H9 (cell line): ENCODE measurements around the gene FREM1. TPM values are rescaled to one million over a fixed set of nuclear protein-coding genes. Genes with fewer than 3 reads are reported as not detected.

Source experiments
- DNase-seq: peaks from one replicate; pipeline ENCODE4 v3.0.0-alpha.2; 2017
- H2AFZ ChIP-seq: one replicate; pipeline ENCODE4 v1.6.1; 2013; ENCODE audit warnings: mild to moderate bottlenecking, low read length, control low read depth, moderate library complexity
- H2AK5ac ChIP-seq: 2 replicates; pipeline ENCODE4 v1.6.1; 2013; ENCODE audit warnings: low read length, control low read depth, mixed read lengths; ENCODE audit not compliant: insufficient read length
- H2BK120ac ChIP-seq: one replicate; pipeline ENCODE4 v1.6.1; 2013; ENCODE audit warnings: low read depth, mild to moderate bottlenecking, low read length, control low read depth, inconsistent platforms; ENCODE audit not compliant: poor library complexity, severe bottlenecking
- H2BK12ac ChIP-seq: 2 replicates; pipeline ENCODE4 v1.6.1; 2013; ENCODE audit warnings: low read length, control low read depth, mixed read lengths, low read depth; ENCODE audit not compliant: insufficient read length
- H2BK15ac ChIP-seq: 2 replicates; pipeline ENCODE4 v1.6.1; 2013; ENCODE audit warnings: low read depth, low read length, control low read depth
- H2BK20ac ChIP-seq: one replicate; pipeline ENCODE4 v1.6.1; 2013; ENCODE audit warnings: low read depth, mild to moderate bottlenecking, low read length, control low read depth, inconsistent platforms; ENCODE audit not compliant: poor library complexity, severe bottlenecking
- H2BK5ac ChIP-seq: 2 replicates; pipeline ENCODE4 v1.6.1; 2013; ENCODE audit warnings: low read length, control low read depth, mixed read lengths; ENCODE audit not compliant: insufficient read length
- H3K14ac ChIP-seq: 2 replicates; pipeline ENCODE4 v1.6.1; 2013; ENCODE audit warnings: low read length, control low read depth; ENCODE audit not compliant: insufficient read depth
- H3K18ac ChIP-seq: 2 replicates; pipeline ENCODE4 v1.6.1; 2013; ENCODE audit warnings: low read depth, mild to moderate bottlenecking, mixed read lengths, low read length, control low read depth; ENCODE audit not compliant: insufficient read length
- H3K23ac ChIP-seq: 2 replicates; pipeline ENCODE4 v1.6.1; 2013; ENCODE audit warnings: low read length, control low read depth, mixed read lengths, low read depth; ENCODE audit not compliant: insufficient read length
- H3K23me2 ChIP-seq: 2 replicates; pipeline ENCODE4 v1.6.1; 2013; ENCODE audit warnings: low read depth, mild to moderate bottlenecking, mixed read lengths, low read length, control low read depth; ENCODE audit not compliant: insufficient read length, poor library complexity, severe bottlenecking
- H3K27ac ChIP-seq: 2 replicates; pipeline ENCODE4 v1.5.1; 2013; ENCODE audit warnings: low read length, control low read depth, mixed read lengths, low read depth; ENCODE audit not compliant: insufficient read length
- H3K27me3 ChIP-seq: 2 replicates; pipeline ENCODE4 v1.6.1; 2013; ENCODE audit warnings: low read length, control low read depth, inconsistent platforms; ENCODE audit not compliant: insufficient read depth
- H3K4ac ChIP-seq: 2 replicates; pipeline ENCODE4 v1.6.1; 2013; ENCODE audit warnings: low read depth, mild to moderate bottlenecking, control low read depth, inconsistent platforms, low read length, moderate library complexity
- H3K4me1 ChIP-seq: 2 replicates; pipeline ENCODE4 v1.6.1; 2013; ENCODE audit warnings: low read length, control low read depth, inconsistent platforms; ENCODE audit not compliant: insufficient read depth
- H3K4me2 ChIP-seq: 2 replicates; pipeline ENCODE4 v1.6.1; 2013; ENCODE audit warnings: low read length, control low read depth, mixed read lengths; ENCODE audit not compliant: insufficient read length, insufficient read depth
- H3K56ac ChIP-seq: 2 replicates; pipeline ENCODE4 v1.6.1; 2013; ENCODE audit warnings: low read depth, mild to moderate bottlenecking, mixed read lengths, low read length, control low read depth; ENCODE audit not compliant: insufficient read length
- H3K79me1 ChIP-seq: 2 replicates; pipeline ENCODE4 v1.6.1; 2013; ENCODE audit warnings: low read depth, mild to moderate bottlenecking, moderate library complexity, low read length, control low read depth, inconsistent platforms; ENCODE audit not compliant: insufficient read depth, poor library complexity, severe bottlenecking
- H3K79me2 ChIP-seq: 2 replicates; pipeline ENCODE4 v1.6.1; 2013; ENCODE audit warnings: low read length, control low read depth, inconsistent platforms; ENCODE audit not compliant: insufficient read depth
- H3K9ac ChIP-seq: 2 replicates; pipeline ENCODE4 v1.6.1; 2013; ENCODE audit warnings: low read length, control low read depth, mixed read lengths; ENCODE audit not compliant: insufficient read length; ENCODE audit errors: extremely low read depth
- H3K9me3 ChIP-seq: one replicate; pipeline ENCODE4 v1.6.1; 2013; ENCODE audit warnings: low read depth, low read length, inconsistent platforms; ENCODE audit not compliant: control insufficient read depth
- H3T11ph ChIP-seq: one replicate; pipeline ENCODE4 v1.6.1; 2013; ENCODE audit warnings: mild to moderate bottlenecking, low read length, control low read depth, inconsistent platforms
- H4K20me1 ChIP-seq: one replicate; pipeline ENCODE4 v1.6.1; 2013; ENCODE audit not compliant: control insufficient read depth, insufficient read length, insufficient read depth
- H4K5ac ChIP-seq: 2 replicates; pipeline ENCODE4 v1.6.1; 2013; ENCODE audit warnings: low read depth, mild to moderate bottlenecking, mixed read lengths, low read length, control low read depth; ENCODE audit not compliant: insufficient read length
- H4K8ac ChIP-seq: replicated peaks from 2 replicates; pipeline ENCODE4 v1.6.1; 2013; ENCODE audit warnings: low read length, control low read depth, mixed read lengths, low read depth; ENCODE audit not compliant: insufficient read length
- H4K91ac ChIP-seq: 2 replicates; pipeline ENCODE4 v1.6.1; 2013; ENCODE audit warnings: low read depth, mild to moderate bottlenecking, moderate library complexity, mixed read lengths, low read length, control low read depth; ENCODE audit not compliant: insufficient read length
- H3K27ac Mint-ChIP-seq, 3 experiments: 2 replicates in 2 of 3; 3 replicates in 1 of 3; pipeline ENCODE4 v1.8.0; 2020 to 2021; ENCODE audit warnings: mixed read lengths in 3 of 3, mild to moderate bottlenecking in 1 of 3, moderate library complexity in 1 of 3
- H3K27me3 Mint-ChIP-seq: 2 replicates; pipeline ENCODE4 v1.8.0; 2021; ENCODE audit warnings: low read depth, mild to moderate bottlenecking, moderate library complexity, mixed read lengths
- H3K36me3 Mint-ChIP-seq, 3 experiments: 2 replicates in 2 of 3; 3 replicates in 1 of 3; pipeline ENCODE4 v1.8.0; 2020 to 2021; ENCODE audit warnings: low read depth in 3 of 3, mixed read lengths in 3 of 3; ENCODE audit not compliant: insufficient read depth in 1 of 3
- H3K4me1 Mint-ChIP-seq, 2 experiments: 2 replicates each; pipeline ENCODE4 v1.8.0; 2020; ENCODE audit warnings: mixed read lengths in 2 of 2
- H3K4me3 Mint-ChIP-seq, 2 experiments: 2 replicates in 1 of 2; 3 replicates in 1 of 2; pipeline ENCODE4 v1.8.0; 2020 to 2021; ENCODE audit warnings: mild to moderate bottlenecking in 2 of 2, mixed read lengths in 2 of 2, moderate library complexity in 1 of 2
- H3K9me3 Mint-ChIP-seq, 2 experiments: 2 replicates in 1 of 2; 3 replicates in 1 of 2; pipeline ENCODE4 v1.8.0; 2020; ENCODE audit warnings: mild to moderate bottlenecking in 2 of 2, mixed read lengths in 2 of 2, moderate library complexity in 1 of 2
- WGBS: extraction: QIAGEN DNeasy Blood & Tissue Kit; methylation state at CpG from one replicate; pipeline ENCODE4 v1.1.7; 2013; ENCODE audit warnings: missing lambda C conversion rate, low lambda C conversion rate, mixed read lengths; ENCODE audit not compliant: insufficient read length; ENCODE audit errors: extremely low coverage; 5-methylcytosine and 5-hydroxymethylcytosine counted together
- total RNA-seq: library from RNA; stranded (reverse); gene quantifications from 2 replicates; pipeline ENCODE4 v1.2.1, GENCODE V29; 2021
- TF ChIP-seq, protein P1 (sequence below): fragments of 200-600 bp; sonication (generic); conservative IDR thresholded peaks from 3 replicates; pipeline ENCODE4 v1.8.0; 2021; ENCODE audit warnings: antibody characterized with exemption, mild to moderate bottlenecking

FREM1 gene
- total RNA-seq, 1 experiment from 2014 or later: 0.44 TPM

DNA sequence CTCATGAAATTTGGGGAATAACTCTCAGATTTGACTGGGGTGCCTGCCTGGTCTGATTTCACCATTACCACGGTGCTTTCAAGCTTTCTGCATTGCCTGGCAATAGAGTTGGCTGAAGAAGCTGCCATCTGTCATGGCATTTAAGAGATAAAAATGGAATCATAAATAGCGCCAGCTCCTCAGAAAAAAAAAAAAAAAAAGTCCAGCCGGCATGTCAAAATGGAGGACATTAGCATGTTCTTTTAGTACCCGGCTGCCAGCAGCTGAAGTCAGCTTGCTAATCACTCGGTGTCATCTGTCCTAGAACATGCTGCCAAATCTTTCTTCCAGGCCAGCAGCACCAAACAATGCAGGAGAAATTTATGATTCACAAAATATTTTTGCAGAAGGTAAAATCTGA lies 130.0 kb downstream of the FREM1 start:
- no peak overlapping the region for H2BK15ac ChIP-seq
- TF ChIP-seq, protein P1, sequence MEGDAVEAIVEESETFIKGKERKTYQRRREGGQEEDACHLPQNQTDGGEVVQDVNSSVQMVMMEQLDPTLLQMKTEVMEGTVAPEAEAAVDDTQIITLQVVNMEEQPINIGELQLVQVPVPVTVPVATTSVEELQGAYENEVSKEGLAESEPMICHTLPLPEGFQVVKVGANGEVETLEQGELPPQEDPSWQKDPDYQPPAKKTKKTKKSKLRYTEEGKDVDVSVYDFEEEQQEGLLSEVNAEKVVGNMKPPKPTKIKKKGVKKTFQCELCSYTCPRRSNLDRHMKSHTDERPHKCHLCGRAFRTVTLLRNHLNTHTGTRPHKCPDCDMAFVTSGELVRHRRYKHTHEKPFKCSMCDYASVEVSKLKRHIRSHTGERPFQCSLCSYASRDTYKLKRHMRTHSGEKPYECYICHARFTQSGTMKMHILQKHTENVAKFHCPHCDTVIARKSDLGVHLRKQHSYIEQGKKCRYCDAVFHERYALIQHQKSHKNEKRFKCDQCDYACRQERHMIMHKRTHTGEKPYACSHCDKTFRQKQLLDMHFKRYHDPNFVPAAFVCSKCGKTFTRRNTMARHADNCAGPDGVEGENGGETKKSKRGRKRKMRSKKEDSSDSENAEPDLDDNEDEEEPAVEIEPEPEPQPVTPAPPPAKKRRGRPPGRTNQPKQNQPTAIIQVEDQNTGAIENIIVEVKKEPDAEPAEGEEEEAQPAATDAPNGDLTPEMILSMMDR: no peak
- H2BK120ac ChIP-seq: no peak overlapping the region
- no peak overlapping the region for H2BK5ac ChIP-seq
- H3K79me2 ChIP-seq: no peaks in the 10 kb centered on the region
- H3K23ac ChIP-seq: no peak overlapping the region
- no peak overlapping the region for H4K8ac ChIP-seq
- Mint-ChIP-seq H3K4me1 (peaks cover 9 to 10% of the 10 kb centered on the region in 2 experiments), H3K9me3 (no peaks in the 10 kb centered on the region), H3K36me3 (peaks cover 0 to 2% (median 0%) of the 10 kb centered on the region in 3 experiments; a peak in 1 of 7 replicates), H3K27me3 (no peaks in the 10 kb centered on the region), H3K27ac (no peak overlapping the region), H3K4me3 (no peak overlapping the region)
- H3K9me3 ChIP-seq: no peaks in the 10 kb centered on the region
- no peak overlapping the region for H2BK20ac ChIP-seq
- no peak overlapping the region for H3K9ac ChIP-seq
- no peak overlapping the region for H2AFZ ChIP-seq
- no peak overlapping the region for H3K18ac ChIP-seq
- H3K79me1 ChIP-seq: no peaks in the 10 kb centered on the region
- no peaks in the 10 kb centered on the region; the same call in 1 of the 2 replicates for H3K27me3 ChIP-seq
- H4K91ac ChIP-seq: no peak overlapping the region
- no peaks in the 10 kb centered on the region for H3K23me2 ChIP-seq
- no peak overlapping the region for H3K4me2 ChIP-seq
- no peak overlapping the region for H4K5ac ChIP-seq
- no peak overlapping the region for H2AK5ac ChIP-seq
- H3K56ac ChIP-seq: no peak overlapping the region
- H4K20me1 ChIP-seq: no peaks in the 10 kb centered on the region
- no peak overlapping the region for H3K4ac ChIP-seq
- H2BK12ac ChIP-seq: no peak overlapping the region
- no peak overlapping the region for H3T11ph ChIP-seq
- H3K4me1 ChIP-seq: no peaks in the 10 kb centered on the region
- no peak overlapping the region for H3K14ac ChIP-seq
- DNase-seq: no peak
- H3K27ac ChIP-seq: no peak overlapping the region
- no CpG with 5 or more reads among the region's 5 CpGs for WGBS
